NCI-H748 treated with DMSO at 0.1 percent for 48 hours (cell line): Measurements from ENCODE around the gene MBP.

Experiments
- DNase-seq: peaks from one replicate; lab custom pipeline; 2025; lab: John Stamatoyannopoulos, UW

The MBP gene

GRCh38 chr18:77100751-77101355 is 31.7 kb downstream of the MBP start:
- DNase-seq, result no peak

- no peak for DNase-seq
Measured at GRCh38 chr18:77099485-77100370, 32.9 kb downstream of the MBP start.

- DNase-seq, result no peak
Measured at GRCh38 chr18:77098538-77099174, 33.9 kb downstream of the MBP start.

- no peak for DNase-seq
Measured at GRCh38 chr18:77098029-77098428, 34.6 kb downstream of the MBP start.

- peak; percentile 8 for DNase-seq
Measured at GRCh38 chr18:77096936-77097886, 35.4 kb downstream of the MBP start.

GRCh38 chr18:77095391-77096371 is 36.9 kb downstream of the MBP start:
- DNase-seq, result no peak

- no peak for DNase-seq
Measured at GRCh38 chr18:77093586-77093985, 39.0 kb downstream of the MBP start.

GRCh38 chr18:77093067-77093430 is 39.5 kb downstream of the MBP start:
- no peak for DNase-seq

- no peak for DNase-seq
Measured at GRCh38 chr18:77092104-77093066, 40.2 kb downstream of the MBP start.

- no peak for DNase-seq
Measured at GRCh38 chr18:77091366-77091765, 41.2 kb downstream of the MBP start.

- DNase-seq, result no peak
Measured at GRCh38 chr18:77090546-77091174, 41.9 kb downstream of the MBP start.

GRCh38 chr18:77089723-77090285 is 42.8 kb downstream of the MBP start:
- DNase-seq, result no peak

- no peak for DNase-seq
Measured at GRCh38 chr18:77088963-77089722, 43.4 kb downstream of the MBP start.

- DNase-seq, result no peak
Measured at GRCh38 chr18:77087393-77088141, 45.0 kb downstream of the MBP start.

GRCh38 chr18:77086656-77087392 is 45.8 kb downstream of the MBP start:
- DNase-seq, result no peak

GRCh38 chr18:77086034-77086433 is 46.5 kb downstream of the MBP start:
- no peak for DNase-seq

- DNase-seq, result peak; percentile 62
Measured at GRCh38 chr18:77084688-77085035, 47.9 kb downstream of the MBP start.
